SKM-1 treated with dmso at 0.1 percent for 144 hours (cell line): ENCODE data around the gene SLX4.

ENCODE experiments used
- DNase-seq: peaks from one replicate; lab custom pipeline; 2025; ENCODE audit not compliant: unreplicated experiment; lab: John Stamatoyannopoulos, UW

The SLX4 gene

DNA sequence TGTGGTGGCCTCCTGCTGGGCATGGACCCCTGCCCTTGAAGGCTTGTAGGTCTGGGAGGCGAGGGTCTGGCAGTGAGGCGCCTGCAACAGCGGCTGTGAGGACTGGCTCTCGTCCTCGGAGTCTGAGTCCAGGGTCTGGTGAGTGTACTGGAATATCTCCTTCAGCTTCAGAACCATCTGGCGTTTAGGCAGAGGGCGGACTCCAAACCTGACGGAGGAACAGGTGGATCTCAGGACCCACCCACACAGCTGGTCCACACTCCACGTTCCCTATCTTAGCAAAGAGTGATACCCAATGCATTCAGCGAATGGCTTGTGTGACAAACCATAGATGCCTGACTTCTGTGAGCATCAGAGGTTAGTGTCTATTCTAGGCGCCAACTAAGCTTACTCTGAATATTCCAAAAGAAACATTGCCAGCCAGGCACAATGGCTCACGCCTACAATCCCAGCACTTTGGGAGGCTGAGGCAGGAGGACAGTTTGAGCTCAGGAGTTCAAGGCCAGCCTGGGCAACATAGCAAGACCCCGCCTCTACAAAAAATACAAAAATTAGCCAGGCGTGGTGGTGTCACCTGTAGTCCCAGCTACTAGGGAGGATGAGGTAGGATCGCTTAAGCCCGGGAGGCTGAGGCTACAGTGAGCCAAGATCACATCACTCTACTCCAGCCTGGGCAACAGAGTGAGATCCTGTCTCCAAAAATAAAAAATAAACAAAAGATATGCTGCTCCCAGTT, 27.9 kb downstream of the SLX4 start:
- DNase-seq: no peak

GRCh38 chr16:3582276-3583165, 28.9 kb downstream of the SLX4 start:
- DNase-seq: no peak

DNA sequence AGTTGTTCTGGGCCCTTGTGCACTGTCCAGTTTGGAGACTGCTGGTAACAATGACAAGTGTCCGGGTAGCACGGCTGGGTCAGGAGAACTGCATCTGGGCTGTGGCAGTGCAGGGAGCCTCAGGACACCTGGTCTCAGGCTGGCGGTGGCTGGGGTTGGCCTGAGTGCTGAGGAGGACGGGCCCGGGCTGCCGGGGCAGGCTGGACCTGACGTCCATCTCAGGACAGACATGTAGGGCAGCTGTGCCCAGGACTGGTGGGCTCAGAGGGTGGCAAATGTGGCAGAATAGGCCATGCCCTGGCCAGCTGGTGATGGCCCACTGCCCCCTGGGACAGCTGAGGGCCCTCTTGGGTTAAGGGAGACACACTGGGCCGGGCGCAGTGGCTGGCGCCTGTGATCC, 30.0 kb downstream of the SLX4 start:
- DNase-seq: no peak

DNA sequence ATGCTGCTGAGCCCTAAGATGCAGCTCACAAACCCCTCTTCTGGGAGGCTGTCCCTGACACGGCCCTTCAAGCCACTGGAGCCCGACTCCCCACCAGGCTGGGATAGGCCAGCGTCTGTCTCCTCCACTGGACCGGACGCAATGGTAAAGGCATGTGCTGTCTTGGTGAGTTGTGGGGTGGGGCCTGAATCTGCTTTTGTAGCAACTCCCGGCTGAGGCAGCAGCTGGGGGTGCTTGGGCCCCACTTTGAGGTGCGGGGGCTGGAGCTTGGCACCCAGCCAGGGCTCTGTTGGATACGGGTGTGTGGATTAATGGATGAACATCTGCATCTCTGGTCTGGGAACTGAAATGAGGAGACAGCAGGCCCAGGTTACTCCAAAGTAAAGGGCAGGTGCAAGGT, 30.7 kb downstream of the SLX4 start:
- DNase-seq: no peak

DNA sequence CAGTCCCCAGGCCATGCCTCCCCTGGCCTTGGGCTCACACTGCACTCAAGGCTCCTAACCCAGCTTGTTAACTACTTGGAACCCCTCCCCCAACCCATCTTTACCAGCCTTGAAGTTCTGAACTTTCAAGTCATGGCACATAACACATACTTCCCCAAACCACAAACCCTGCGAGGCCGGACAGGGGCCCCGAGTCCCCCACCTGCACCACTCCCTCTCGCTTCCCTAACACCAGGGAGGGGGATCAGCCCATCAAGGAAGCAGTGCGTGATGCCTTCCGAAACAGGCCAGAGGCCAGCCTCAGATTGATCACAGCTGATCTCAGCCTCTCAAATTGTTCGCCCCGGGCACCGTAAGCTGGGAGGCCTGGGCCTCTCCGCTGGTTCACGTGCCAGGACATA, 31.2 kb downstream of the SLX4 start:
- DNase-seq: peak; percentile 32

DNA sequence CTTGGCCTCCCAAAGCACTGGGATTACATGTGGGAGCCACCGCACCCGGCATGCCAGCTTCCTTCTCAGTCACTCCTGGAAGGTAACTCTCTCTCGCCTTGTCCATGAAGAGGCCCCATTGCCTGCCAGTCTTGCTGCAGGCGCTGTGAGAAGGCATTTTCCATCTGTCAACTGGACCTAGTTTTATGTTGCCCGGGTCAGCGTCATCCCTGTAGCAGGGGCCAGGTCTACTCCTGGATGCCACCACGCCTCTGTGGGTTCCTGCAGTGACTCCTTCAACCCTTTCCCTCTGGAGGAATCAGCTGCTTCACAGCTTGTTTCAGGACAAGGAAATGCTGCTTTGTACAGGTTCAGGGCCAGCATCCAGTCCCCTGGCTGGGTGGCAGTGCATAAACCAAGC, 31.6 kb downstream of the SLX4 start:
- no peak for DNase-seq

- peak; percentile 27 for DNase-seq
Observed at GRCh38 chr16:3578610-3579551, 32.5 kb downstream of the SLX4 start.

DNA sequence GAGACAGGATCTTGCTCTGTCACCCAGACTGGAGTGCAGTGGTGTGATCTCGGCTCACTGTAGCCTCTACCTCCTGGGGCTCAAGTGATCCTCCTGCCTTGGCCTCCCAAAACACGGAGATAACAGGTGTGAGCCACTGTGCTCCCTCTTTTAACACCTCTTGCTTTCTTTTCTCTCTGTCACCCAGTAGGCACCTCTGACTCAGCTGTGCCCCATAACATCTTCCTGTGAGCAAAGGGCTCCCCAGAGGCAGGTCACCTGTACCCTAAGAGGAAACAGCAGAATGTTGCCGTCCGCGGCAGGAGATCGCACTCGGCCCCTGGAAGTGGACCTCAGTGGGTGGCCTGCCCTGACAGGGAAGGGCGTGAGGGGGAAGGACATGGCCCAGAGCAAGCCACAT, 33.3 kb downstream of the SLX4 start:
- no peak for DNase-seq

- DNase-seq: peak; percentile 38
Observed at GRCh38 chr16:3577302-3577752, 34.1 kb downstream of the SLX4 start, which contains the start of gene NLRC3. Gene NLRC3, minus strand, starts transcription at chr16:3577403. Its CDS starts 12,367 bp downstream, at chr16:3565036.

GRCh38 chr16:3576211-3576610, 35.2 kb downstream of the SLX4 start:
- no peak for DNase-seq

- no peak for DNase-seq
Observed at GRCh38 chr16:3575491-3575890, 35.9 kb downstream of the SLX4 start.

DNA sequence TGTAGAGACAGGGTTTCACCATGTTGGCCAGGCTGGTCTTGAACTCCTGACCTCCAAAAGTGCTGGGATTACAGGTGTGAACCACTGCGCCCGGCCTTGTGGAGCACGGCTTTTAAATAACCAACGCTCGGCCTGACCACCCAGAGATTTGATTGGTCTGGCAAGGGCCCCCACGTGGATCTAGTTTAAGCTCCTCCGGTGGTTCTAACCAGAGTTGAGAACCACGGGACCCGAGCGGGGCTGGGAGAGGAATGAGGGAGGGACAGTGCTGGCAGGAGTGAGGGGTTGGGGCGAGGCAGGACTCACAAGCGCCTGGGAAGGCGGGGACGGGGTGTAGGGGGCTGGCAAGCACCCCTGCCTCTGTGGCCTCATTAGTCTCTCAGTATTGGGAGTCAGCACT, 37.2 kb downstream of the SLX4 start:
- DNase-seq: no peak

DNA sequence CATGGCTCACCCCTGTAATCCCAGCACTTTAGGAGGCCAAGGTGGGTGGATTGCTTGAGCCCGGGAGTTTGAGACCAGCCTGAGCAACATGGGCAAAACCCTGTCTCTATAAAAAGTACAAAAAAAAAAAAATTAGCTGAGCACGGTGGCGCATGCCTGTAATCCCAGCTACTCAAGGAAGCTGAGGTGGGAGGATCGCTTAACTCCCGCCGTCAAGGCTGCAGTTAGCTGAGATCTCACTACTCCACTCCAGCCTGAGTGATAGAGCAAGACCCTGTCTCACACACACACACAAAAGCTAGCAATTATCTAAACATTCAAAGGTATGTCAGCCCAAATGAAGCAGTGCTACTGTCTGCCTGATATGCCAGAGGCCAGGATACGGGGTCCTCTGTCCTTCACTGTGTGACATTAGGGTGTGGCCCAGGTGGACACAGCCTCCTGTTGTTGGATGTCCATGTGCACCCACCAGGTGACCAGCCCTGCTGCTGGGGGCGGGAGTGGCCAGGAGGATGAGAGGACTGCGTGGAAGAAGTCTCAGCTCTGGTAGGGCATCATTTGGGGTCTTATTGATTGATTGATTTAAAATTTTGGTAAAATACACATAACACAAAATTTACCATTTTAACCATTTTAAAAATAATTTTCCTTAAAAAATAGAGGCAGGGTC, 38.1 kb downstream of the SLX4 start:
- no peak for DNase-seq

GRCh38 chr16:3570420-3571062, 40.9 kb downstream of the SLX4 start:
- no peak for DNase-seq

GRCh38 chr16:3569851-3570250, 41.6 kb downstream of the SLX4 start:
- DNase-seq: no peak

- DNase-seq: no peak
Observed at GRCh38 chr16:3566990-3567389, 44.4 kb downstream of the SLX4 start.

DNA sequence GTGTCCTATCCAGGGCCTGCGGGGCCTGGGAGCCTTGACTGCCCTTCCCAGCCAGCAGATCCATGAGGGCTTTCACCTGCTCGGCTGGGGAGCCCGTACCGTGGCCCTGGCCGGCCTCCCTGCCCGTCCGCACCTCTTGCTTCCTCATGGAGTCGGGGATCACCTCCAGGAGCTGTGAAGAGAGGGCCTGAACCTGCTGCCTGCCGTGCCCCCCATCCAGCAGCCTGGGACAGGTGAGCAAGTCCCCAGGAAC, 46.6 kb downstream of the SLX4 start:
- no peak for DNase-seq

DNA sequence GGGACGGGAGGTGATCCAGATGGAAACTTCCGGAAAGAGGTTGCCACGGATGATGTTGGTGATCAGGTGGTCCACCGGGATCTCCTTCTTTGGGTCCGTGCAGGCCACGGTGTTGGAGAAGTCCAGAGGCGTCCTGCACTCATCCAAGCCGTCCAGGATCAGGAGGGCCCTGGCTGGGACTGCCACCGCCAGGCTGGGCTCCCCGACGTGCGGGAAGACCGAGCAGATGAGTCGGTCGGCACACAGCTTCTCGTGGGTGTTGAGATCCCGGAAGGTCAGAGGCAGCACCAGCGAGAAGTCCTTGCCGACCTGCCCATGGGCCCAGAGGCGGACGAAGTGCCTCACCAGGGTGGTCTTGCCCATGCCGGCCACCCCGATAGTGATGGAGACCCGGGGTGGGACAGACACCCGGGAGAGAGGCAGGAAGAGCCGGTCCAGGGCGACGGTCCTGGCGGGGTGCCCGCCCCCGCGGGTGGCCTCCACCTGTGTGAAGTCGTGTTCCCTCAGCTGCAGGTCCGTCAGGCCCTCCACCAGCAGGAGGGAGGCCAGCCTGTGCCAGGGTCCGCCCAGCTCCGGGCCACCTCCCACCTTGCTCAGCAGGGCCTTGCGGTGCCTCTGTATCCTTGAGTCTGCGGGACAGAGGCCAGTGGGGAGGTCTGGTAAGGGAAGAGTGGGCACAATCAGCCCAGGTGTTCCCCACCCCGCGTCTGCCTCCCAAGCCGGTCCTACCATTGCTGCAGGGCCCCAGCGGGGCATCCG, 47.1 kb downstream of the SLX4 start:
- no peak for DNase-seq

DNA sequence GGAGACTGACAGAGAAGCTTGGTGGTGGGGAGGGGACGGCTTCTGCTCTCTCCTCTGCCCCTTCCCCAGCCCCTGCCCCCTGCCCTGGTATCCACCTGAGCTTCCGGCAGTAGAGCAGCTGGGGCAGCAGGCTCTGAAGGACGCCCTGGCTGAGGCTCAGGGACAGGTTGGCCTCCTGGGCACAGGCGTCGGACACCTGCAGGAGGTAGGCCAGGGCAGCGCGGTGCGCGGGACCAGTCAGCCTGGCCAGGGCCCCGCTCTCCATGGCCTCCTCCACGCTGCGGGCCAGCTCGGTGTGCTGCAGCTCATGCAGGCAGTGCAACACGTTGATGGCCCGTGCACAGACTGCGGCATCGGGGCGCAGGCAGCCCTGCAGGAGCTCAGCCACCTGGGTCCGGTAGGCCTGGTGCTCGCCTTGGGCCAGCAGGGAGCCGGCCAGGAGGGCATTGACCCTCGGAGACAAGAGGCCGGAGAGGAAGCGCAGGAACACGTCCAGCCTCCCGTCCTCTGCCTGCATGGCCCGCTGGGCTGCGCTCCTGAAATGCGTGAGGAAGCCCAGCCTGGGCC, 48.4 kb downstream of the SLX4 start:
- no peak for DNase-seq
